ENCODE results near the gene EIF1.
"Not testable (repeated sequence)": the region's sequence is repeated elsewhere in the genome, so short reads cannot be mapped to it uniquely, and the experiment has no call there.

The EIF1 gene

DNA sequence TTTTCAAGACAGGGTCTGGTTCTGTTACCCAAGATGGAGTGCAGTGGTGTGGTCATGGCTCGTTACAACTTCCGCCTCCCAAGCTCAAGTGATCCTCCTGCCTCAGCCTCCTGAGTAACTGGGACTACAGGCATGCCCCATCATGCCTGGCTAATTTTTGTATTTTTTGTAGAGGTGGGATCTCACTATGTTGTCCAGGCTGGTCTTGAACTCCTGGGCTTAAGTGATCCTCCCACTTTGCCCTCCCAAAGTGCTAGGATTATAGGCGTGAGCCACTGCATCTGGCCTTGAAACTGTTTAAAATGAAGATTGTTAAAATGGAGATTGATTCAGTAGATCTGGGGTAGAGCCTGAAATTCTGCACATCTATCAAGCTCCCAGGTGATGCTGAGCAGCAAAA is 12.2 kb downstream of the EIF1 start:
- DNase-seq (ENCODE audit: low read depth in 2 of 2): not testable (repeated sequence)

DNA sequence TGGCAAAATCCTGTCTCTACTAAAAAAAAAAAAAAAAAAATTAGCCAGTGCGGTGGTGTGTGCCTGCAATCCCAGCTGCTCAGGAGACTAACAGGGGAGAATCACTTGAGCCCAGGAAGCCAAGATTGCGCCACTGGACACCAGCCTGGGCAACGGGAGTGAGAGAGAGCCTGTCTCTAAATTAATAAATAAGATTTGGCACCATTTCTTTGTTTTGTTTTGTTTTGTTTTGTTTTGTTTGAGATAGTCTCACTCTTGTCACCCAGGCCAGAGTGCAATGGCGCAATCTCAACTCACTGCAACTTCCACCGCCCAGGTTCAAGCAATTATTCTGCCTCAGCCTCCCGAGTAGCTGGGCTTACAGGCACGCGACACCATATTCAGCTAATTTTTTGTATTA is 14.0 kb downstream of the EIF1 start:
- DNase-seq (ENCODE audit: low read depth in 2 of 2): no peak

DNA sequence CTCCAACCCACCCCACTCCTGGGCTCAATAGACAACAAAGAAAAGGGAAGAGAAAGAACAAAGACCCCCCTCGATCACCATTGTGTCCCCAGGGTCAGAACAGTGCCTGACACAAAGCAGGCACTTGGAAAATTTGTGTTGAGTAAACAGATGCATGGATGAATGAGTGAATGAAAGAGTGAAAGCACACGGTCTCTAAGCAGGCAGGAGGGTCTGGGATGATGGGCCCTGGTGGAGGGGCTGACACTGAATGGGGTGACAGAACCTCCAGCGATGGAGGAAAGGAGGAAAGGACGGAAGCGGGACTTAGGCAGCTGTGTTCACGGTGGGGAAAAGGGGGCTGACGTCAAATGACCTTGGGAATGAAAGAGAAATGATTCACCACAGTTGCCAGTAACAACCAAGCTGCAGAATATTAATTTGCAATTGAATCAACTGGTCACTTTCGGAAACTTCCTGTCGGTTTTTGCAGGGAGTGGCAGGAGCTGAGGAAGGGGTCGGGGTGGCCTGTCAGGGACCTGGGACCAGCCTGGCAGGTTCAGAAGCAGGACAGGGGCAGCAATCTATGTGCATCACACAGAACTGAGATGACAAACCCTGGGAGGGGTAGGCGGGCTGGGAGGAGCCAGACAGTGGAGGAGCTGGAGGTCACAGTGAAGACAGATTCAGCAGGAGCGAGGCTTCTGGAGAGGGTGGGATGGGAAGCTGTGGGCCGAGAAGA is 16.7 kb downstream of the EIF1 start:
- DNase-seq (ENCODE audit: low read depth in 2 of 2): no peak

DNA sequence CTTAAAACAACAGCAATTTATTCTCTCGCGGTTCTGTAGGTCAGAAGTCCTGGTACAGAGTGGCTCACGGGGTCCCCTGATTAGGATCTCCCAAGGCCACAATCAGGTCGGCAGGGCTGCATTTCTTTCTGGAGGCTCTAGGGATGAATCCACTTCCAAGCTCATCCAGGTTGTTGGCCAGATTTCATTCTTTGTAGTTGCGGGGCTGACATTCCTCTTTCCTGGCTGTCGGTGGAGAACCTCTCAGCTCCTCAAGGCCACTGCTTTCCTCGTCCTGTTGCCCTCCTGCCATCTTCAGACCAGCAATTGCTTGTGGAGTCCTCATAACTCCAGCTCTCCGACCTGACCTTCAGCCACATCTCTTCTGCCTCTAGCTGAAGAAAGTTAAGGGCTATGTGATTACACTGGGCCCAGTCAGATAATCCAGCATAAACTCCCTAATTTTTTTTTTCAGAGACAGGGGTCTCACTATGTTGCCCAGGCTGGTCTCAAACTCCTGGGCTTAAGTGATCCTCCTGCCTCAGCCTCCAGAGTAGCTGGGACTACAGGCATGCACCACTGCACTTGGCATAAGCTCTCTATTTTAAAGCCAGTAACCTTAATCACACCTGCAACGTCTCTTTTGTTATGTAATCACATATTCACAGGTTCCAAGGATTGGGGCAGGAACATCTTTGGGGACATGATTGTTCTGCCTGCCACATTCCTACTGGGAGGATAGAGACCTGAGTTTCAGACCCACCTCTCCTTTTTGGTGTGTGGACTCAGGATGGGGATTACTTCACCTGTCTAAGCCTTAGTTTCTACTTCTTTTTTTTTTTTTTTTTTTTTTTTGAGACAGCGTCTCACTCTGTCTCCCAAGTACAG is 19.4 kb downstream of the EIF1 start:
- DNase-seq (ENCODE audit: low read depth in 2 of 2): no peak

DNA sequence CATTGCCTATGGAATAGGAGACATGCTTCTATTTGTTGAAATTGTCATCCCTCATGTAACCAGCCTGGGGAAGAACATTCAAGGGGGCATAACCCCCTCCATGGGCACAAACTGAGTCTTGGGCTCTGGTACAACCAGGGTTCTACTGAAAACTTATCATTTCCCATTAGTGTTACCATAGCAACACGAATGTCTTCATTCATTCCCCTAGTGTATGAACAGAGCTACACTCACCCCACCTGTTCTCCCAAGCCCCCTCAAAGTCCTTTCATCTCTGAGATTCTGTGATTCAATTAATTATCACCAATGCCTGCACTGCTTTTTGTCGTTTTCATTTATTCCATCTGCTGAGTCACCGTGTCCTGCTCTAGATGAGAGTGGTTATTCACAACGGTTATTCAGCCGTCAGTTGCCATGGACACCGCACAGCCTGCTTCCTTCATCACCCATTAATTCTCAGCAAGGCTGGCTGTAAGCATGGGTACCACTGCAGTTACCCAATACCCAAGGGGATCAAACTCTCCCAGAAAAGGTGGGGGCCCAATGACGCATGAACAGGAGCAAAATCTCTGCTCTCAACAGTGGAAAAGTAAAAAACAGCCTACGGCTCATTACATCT is 21.9 kb downstream of the EIF1 start:
- DNase-seq (ENCODE audit: low read depth in 2 of 2): no peak

DNA sequence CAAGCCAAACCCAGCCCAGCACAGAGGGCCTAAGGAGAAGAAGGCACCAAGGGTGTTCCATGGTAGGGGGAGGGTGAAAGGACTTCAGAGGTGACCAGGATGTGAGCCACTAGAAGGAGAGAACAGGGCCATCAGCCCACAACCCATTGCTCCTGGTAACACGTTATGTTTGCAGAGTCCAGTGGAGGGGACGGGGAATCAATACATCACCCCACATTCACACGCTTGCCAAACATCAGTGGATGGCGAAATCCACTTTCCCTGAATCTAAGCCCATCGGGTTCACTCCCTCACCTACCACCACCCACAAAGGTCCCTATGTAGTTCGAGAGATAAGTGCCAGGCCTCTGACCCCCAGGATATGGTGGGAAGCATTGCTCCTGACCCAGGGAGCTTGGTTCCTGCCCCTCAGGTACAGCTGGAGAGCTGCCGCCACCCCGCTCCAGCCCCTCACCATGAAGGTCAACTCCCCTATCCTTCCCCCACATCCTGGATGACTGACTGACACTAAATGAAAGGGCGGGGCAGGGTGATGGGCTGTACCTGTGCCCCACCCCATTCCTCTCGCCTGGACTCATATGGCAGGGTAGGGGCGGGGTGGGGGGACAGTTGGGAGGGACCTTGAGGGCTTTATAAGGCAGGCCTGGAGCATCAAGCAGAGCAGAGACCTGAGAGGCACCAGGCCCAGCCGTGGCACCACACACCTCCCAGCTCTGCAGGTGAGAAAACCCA is 23.1 kb downstream of the EIF1 start, which contains the start of gene GAST:
Gene GAST, plus strand, starts transcription at position 663 of the 732 bp plus-strand sequence. CDS start 3,106 bp downstream, outside the sequence.
- DNase-seq (ENCODE audit: low read depth in 2 of 2): no peak

DNA sequence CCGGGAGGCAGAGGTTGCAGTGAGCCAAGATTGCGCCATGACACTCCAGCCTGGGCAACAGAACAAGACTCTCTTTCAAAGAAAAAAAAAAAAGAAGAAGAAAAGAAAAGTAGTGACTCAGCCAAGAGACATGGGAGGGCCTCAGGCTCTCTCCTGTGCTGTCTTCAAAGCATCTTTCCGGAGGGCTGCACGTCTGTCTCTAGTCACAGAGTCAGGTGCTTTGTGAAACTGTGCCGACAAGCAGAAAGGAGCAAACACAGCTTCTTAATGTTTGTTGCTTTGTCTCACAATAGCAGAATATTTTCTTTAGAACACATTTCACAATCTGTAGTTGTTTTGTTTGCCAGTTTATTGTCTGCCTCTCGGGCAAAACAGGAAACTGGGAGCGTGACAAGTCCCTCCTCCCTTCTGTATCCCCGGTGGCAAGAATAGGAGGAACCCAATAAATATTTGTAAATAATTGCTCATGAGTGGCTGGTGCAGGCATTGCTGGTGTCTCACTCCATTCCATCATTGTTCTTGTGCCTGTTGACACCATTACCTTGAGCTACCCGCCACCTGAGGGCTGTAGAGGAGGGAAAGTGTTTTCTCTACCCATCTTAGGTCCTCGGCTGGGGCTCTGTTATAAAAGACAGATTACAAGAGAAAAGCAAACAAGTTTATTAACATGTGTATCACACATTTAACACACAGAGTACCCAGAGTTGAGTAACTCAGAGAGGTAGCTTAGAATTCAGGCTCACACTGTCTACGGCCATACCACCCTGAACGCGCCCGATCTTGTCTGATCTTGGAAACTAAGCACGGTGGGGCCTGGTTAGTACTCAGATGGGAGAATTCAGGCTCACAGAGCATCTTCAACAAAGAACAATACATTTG is 29.0 kb downstream of the EIF1 start:
- no peak for DNase-seq (ENCODE audit: low read depth in 2 of 2)

DNA sequence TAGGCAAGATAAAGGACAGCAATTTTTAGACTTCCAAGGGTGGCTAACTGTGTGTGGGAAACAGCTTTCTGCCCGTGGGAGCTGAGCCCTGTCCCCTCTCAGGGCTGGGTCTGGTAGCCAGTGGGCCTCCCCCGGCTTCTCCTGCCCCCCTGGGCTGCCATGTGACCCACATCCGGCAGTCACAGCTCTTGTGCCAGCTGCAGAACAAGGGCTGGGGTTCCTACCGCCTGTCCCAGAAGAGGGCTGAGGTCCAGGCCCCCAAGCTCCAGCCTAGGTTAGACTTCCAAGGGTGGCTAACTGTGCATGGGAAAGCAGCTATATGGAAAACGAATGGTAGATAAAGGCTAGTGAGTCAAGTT is 29.6 kb downstream of the EIF1 start:
- DNase-seq (ENCODE audit: low read depth in 2 of 2): no peak

DNA sequence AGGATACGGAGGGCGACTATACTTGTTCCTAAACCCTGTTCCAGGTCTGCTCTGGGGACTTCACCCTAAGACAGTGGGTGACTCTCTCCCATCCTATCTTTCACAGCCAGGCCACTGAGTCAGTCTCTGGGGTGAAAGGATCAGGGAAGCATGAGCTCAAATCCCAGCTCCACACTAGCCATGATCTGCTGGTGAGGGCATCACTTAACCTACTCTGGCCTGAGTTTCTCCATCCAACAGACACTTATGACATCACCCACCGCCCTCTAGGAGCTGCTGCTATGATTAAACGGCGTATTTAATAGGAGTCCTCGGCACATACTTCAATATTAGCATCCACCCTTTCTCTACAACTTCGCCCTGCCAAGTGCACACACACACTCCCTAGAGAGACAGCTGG is 33.5 kb downstream of the EIF1 start:
- no peak for DNase-seq (ENCODE audit: low read depth in 2 of 2)

DNA sequence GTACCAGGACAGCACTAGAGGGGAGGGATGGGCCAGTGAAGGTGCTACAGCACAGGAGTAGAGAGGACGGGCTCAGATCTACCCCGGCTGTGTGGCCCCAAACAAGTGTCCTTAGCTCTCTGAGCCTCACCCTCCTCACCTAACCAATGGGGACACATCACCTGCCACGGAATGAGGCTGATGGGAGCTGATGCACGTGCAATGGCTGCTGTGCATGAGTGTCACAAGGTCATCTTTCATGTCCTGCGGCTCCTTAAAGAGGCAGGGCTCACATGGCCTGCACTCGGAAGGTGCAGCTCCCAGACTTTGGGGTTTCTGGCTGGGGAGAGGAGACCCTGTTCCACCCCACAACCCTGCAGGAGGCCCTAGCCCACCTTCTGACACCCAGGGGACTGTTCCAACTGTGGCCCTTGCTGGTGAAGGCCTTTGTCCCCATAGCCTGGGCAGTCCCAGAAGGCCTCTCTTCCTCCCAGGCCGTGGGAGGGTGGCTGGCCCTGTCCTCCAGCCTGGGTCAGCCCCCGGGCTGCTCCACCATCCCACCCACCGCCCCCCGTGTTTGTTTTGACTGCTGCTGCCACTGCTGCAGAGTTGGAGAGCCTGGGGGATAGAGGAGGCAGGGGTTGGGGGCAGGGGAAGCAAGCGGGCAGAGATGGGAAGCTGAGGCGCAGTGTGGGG is 35.3 kb downstream of the EIF1 start:
- DNase-seq (ENCODE audit: low read depth in 2 of 2): no peak

DNA sequence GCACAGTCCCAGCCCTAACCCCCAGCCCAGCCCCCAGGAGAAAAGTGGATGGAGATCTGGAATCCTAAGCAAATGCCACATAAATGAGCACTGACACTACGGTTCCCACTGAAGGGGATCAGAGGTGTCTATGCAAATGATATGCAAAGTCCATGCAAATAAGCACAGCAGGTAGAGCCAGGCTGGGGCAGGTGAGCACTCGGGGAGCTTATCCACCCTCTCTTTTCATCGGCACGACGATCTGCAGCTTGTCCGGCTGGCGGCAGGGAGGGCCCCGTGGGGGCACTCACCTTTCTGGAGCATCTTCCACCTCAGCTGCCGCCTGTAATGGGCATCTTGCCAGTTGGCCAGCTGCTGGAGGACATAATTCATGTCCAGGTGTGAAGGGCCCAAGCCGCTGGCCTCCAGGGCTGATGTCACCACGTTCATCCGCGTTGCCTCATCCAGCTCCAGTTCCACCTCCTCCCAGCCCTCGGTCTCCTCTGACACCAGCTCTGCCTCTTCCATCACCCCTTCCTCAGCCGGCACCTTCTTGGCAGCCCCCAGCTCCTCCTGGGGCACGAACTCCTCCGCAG is 35.9 kb downstream of the EIF1 start:
- no peak for DNase-seq (ENCODE audit: low read depth in 2 of 2)

DNA sequence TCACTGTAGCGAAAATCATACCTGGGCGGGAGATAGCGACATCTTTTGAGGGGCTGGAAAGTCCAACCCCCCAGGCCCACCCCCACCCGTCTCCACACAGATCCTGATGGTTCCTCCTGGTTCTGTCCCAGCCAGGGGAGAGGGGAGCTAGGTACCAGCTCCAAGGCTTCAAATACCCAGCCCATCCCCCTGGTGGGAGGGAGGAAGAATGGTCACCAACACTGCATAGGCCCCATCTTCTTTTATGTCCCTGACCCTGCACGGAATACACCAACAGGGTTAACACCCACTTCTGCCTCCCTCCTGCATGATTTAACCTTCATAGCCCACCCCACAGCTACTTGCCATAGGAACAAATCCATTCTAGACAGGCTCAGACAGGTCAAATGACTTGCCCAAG is 36.4 kb downstream of the EIF1 start:
- no peak for DNase-seq (ENCODE audit: low read depth in 2 of 2)

DNA sequence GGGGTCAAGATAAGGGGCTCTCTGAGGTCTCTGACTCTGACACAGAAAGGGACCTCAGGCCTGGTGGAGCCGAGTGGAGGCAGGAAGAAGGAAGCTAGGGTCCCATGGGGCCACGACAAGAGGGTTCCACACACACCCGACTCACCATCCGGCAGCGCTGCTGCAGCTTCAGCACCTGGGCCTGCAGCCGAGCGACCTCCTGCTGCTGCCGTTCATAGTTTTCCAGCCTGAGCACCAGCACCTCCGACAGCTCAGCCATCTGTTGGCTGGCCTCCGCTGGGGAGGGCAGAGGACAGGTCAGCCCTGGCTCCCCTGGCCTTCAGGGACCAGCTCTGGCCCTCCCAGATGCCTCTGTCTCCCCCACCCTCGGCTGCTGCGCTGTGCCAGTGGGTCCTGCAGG is 39.4 kb downstream of the EIF1 start:
- DNase-seq (ENCODE audit: low read depth in 2 of 2): no peak

DNA sequence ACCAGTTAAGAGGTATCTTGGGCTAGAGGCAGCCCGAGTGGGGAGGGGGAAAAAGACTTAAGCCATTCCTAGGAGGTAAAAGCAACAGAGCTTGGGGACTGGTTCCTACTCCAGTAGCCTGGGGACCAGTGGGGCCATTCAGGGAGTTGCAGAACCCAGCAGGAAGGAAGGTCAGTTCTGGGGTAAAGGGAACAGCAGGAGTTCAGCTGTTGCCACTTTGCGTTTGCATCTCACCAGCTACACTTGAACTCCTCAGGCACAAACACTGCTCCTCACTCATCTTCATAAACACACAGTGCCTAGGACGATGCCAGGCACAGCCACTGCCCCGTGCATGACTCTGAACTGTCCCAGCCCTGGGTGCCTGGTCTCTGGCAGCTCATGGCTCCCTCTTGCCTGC is 41.8 kb downstream of the EIF1 start:
- DNase-seq (ENCODE audit: low read depth in 2 of 2): no peak

DNA sequence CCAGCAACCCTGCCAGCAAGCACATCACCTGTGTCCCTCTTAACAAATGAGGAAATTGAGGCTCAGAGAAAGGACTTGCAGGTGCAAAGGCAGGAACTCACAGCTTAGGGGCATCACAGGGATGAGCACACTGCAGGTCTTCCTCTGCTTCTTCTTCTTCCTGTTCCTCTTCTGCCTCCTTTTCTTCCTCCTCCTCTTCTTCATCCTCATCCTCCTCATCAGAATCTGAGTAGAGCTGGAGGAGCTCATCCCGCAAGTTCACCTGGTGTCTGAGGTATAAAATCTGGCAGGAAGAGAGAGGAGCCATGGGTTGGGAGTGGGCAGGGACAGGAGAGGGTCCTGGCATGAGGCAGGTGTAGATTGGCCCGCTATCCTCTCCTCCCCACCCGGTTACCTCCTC is 43.2 kb downstream of the EIF1 start:
- DNase-seq (ENCODE audit: low read depth in 2 of 2): no peak

DNA sequence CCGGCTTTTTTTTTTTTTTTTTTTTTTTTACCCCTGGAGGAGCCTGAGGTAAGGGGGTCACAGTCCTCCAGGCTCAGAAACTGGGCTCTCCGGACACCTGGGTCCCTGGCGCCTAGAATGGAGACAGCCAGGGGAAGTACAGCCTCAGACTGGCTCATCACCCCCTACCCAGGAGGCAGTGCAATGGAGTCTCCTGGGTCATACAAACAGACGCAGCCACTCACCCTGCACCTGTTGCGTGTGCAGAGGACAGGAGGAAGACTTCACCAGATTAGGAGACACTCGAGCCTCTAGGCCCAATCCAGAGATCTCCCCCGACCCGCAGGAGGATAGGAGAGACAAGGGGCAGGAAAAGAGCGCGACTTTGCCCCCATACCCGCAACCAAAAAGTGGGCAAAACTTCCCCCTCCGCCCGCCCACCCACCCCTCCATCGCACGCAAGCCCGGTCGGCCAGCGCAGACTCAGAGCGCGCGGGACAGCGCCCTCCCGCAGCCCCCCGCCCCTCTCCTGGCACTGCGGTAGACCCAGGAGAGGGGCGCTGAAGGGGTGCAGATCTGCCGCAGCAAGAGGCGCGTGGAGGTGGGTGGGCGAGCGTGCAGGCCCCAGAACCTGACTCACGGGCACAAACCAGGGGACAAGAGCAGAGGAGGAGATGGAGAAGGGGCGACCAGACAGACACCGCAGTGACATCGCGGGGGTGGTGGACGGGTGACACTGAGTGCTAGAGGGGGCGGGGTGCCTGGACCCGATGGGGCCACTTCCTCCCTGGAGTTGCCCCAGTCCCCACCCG is 44.9 kb downstream of the EIF1 start:
- no peak for DNase-seq (ENCODE audit: low read depth in 2 of 2)

DNA sequence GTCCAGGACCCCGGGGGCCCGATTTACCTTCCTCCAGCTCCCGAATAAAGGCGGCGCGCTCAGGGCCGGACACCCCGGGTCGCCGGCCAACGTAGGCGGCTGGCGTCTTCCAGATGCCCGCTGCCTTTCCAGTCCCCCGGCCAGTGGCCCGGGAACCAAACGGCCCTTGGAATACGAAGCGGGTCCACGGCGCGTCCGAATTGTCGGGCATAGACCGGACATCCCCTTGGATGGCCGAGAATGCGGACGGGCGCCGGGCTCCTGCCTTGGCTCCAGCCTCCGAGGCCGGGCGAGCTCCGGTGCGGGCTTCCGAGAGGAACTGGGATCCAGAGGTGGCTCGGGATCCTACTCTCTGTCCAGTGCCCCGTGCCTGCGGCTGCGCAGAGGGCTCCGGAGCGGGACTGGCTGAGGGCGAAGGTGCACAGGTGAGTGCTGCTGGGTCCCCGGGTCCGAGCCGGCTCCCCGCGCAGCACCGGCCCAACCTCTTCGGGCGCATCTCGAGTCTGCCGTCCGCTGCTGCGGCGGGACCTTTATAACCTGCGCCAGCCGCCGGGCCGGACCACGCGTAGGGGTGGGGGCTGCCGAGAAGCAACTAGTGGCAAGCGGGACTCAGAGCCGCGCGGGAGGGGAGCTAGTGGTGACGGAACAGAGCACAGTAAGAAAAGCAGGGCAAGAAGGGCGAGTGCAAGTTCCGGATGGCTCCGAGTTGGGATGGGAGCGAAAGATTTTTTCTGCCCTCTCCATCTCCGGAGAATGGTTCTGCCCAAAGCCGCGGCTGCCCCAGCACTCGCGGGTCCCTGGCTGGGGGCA is 45.7 kb downstream of the EIF1 start, which contains the start of gene HAP1:
Gene HAP1, minus strand, starts transcription at position 505 of the 810 bp plus-strand sequence. Its CDS starts 9 bp downstream, at position 496.
- DNase-seq (ENCODE audit: low read depth in 2 of 2): no peak

DNA sequence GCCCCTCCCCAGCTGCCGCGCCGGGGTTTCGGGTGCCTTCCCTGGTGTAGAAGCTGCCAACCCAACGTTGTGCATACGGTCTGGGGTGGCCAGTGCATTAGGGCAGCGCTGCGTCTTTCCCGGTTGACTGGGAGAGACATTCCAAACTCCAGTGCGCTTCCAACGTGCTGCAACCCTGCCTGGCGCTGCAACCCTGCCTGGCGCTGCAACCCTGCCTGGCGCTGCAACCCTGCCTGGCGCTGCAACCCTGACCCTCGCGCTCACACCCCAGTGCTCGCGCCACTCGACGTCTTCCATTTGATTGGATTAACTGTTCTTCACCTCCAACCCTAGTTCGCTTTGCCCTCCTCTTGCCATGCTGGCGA is 46.2 kb downstream of the EIF1 start:
- no peak for DNase-seq (ENCODE audit: low read depth in 2 of 2)
